Measurements from ENCODE around the gene MAN1B1. TPM values are rescaled to one million over a fixed set of nuclear protein-coding genes. Genes with fewer than 3 reads are reported as not detected.

MAN1B1 gene
- total RNA-seq, 1 donor from 2014 or later: 55.1 TPM

DNA sequence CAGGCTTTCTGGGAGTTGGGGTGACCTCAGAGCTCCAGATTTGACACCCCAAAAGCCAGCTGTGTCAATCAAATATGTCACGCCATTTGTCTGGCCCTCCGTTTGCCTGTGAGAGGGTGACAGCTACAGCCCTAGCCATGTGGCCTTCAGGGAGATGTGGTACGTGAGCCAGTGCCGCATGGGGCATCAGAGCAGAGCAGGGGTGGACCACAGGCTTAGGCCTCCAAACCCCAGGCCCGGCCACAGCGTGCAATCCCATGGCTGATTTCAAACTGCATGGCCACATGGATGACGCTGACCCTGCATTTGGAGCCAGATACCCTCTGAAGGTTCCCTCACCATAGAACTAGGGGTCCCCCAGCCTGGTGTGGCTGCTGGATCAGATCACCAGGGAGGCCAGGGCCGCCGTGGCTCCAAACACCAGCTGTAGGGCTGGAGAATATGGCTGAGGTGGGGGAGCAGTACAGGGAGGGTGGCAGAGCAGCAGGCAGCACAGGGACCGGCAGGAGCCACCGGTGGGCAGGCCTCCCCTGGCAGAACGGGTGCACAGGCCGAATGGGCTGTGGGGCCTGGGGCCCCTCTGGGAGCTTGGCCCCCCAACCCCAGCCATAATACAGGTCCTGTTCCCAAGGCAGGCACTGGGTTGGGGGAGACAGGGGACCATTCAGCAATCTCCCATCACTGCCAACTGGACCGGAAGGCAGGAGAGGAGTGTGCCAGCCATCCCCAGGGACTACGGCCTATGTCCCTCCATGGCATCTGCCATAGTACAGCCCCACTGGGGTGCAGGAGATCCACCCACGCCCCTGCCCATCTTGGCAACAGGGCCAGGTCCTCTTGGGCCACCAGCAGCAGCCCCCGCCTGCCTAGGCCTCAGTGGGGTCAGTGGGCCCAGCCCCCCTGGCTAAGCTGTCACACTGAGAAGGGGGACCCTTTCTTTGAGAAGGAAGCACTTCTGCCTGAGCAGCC, 18.0 kb upstream of the MAN1B1 start:
- intact Hi-C loops (cut with micrococcal nuclease): loop anchor here (5.0 kb wide), 1 partner anchor 42 kb away; the partner anchor contains the start of gene ABCA2

- intact Hi-C loops (cut with micrococcal nuclease): loop anchor here (1.0 to 5.0 kb wide), 4 partner anchors 17 to 77 kb away; partner anchors contain the start of genes ABCA2, DPP7, MAN1B1 and PAXX
Observed at GRCh38 chr9:137069508-137070091, 17.2 kb upstream of the MAN1B1 start.

- intact Hi-C loops (cut with micrococcal nuclease): loop anchor here (1.0 kb wide), 3 partner anchors 16 to 78 kb away; partner anchors contain the start of genes DPP7, MAN1B1 and PAXX
Observed at GRCh38 chr9:137070201-137070905, 16.4 kb upstream of the MAN1B1 start, which contains the start of gene SAPCD2. Gene SAPCD2 (minus strand): TSS chr9:137070557. CDS start chr9:137070460, 97 bp downstream.

- intact Hi-C loops (cut with micrococcal nuclease): loop anchor here (1.0 kb wide), 3 partner anchors 15 to 79 kb away; partner anchors contain the start of genes DPP7, MAN1B1 and PAXX
Observed at GRCh38 chr9:137070906-137071275, 15.9 kb upstream of the MAN1B1 start.

DNA sequence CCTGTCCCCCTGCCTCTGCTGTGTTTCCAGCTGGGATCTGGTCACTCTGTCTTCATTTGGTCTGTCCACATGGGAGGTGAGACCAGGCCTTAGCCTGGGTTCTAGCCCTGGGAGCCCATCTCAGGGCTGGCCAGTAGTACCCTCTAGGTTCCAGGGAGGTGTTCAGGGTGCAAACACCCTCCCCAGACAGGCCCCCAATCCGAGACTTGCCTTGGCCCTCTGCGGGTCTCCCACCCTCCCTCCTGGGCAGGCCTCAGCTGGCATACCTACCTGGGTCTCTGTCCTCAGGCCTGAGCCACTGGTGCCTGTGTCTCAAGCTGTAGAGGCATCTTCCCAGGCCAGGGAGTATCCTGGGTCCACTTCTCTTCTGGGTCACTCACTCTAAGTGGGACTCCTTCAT, 15.5 kb upstream of the MAN1B1 start:
- intact Hi-C loops (cut with micrococcal nuclease): no loop called here

GRCh38 chr9:137073992-137074399, 12.8 kb upstream of the MAN1B1 start:
- intact Hi-C loops (cut with micrococcal nuclease): no loop called here

DNA sequence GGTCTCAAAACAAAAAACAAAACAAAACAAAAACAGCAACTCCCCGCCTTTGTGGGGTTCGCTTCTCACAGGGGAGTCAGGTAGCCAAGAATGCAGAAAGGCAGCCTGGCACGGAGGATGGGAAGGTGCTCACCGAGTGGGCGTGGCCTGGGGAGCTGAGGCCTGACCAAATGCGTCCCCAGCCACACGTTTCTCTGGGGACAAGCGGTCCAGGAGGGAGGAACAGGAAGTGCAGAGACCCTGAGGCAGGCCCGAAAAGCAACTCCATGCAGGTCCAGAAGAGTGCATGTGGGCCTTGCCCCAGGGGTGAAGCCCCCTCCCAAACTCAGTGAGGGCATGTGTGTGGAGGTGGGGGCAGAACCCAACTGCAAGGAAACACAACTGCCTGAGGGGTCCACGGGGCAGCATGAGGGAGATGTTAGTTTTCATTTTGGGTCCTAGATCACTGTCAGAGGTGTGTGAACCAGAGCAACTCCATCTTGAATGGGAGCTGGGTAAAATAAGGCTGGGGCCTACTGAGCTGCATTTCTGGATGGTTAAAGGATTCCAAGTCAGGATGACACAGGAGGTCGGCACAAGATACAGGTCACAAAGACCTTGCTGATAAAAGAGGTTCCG, 12.0 kb upstream of the MAN1B1 start:
- intact Hi-C loops (cut with micrococcal nuclease): no loop called here

DNA sequence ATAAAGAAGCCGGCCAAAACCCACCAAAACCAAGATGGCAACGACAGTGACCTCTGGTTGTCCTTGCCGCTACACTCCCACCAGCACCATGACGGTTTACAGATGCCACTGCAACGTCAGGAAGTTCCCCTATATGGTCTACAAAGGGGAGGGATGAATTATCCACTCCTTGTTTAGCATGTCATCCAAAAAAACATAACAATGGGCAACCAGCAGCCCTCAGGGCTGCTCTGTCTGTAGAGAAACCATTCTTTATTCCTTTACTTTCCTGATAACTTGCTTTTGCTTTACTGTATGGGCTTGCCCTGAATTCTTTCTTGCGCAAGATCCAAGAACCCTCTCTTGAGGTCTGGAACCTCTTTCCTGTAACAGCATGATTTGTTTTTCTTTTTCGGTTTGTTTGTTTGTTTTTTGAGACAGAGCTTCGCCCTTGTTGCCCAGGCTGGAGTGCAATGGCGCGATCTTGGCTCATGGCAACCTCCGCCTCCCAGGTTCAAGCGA, 11.5 kb upstream of the MAN1B1 start:
- intact Hi-C loops (cut with micrococcal nuclease): no loop called here

DNA sequence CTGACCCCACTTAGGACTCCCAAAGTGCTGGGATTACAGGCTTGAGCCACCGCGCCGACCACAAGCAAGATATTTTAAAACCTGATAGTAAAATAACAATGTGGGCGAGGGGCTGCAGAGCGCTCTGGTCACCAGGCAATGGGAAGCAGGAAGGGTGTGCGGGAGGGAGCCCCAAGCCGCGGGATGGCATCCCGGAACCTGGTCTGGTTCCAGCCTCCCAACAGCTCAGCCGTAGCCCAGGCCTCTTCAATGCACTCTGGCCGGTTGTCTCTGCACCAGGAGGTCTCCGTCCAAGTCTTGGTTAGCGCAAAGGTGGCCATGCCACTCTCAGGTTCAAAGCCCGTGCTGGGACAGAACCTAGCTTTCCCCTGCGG, 10.2 kb upstream of the MAN1B1 start:
- intact Hi-C loops (cut with micrococcal nuclease): loop anchor here (1.0 kb wide), 1 partner anchor 10 kb away; the partner anchor contains the start of gene MAN1B1

GRCh38 chr9:137077010-137077747, 9.6 kb upstream of the MAN1B1 start, which contains the start of gene UAP1L1:
Gene UAP1L1 (plus strand): TSS chr9:137077517. CDS start chr9:137077533, 16 bp downstream.
- intact Hi-C loops (cut with micrococcal nuclease): loop anchor here (1.0 kb wide), 1 partner anchor 9 kb away; the partner anchor contains the start of gene MAN1B1

GRCh38 chr9:137077758-137078693, 8.8 kb upstream of the MAN1B1 start:
- intact Hi-C loops (cut with micrococcal nuclease): loop anchor here (1.0 kb wide), 1 partner anchor 8 kb away; the partner anchor contains the start of gene MAN1B1

DNA sequence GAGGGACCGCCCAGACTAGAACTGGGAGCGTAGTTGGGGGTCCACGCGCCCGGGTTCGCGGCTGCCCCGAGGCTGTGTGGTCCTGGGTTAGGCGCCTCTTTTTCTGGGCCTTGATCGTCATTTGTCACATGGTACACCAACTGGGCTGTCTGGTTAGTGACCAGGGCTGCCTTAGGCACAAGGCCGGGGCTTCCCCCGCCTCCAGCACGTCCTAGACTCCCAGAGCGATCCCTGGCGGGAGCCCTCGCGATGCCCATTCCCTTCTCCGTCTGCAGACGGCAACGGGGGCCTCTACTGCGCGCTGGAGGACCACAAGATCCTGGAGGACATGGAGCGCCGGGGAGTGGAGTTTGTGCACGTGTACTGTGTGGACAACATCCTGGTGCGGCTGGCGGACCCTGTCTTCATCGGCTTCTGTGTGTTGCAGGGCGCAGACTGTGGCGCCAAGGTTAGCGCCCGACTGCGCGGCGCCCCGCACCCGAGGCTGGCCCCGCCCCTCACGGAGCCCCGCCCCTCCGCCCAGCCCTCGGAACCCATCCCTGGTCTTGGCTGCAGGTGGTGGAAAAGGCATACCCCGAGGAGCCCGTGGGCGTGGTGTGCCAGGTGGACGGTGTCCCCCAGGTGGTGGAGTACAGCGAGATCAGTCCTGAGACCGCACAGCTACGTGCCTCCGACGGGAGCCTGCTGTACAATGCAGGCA, 7.9 kb upstream of the MAN1B1 start:
- intact Hi-C loops (cut with micrococcal nuclease): no loop called here

DNA sequence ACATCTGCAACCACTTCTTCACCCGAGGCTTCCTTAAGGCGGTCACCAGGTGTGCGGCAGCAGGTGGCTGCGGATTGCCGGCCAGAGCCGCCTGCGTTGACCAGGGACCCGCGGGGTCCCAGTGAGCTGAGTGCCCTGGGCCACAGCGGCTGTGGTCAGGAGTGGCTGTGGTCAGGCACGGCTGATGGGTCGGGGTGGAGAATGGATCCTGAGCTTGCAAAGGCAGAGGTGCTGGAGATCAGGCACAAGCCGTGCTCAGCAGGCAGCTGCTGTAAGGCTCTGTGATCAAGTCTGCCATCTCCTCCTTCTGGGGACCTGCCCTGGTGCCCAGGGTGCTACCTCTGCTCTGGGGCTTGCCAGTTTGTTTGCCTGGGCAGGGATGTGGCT, 7.4 kb upstream of the MAN1B1 start:
- intact Hi-C loops (cut with micrococcal nuclease): no loop called here

DNA sequence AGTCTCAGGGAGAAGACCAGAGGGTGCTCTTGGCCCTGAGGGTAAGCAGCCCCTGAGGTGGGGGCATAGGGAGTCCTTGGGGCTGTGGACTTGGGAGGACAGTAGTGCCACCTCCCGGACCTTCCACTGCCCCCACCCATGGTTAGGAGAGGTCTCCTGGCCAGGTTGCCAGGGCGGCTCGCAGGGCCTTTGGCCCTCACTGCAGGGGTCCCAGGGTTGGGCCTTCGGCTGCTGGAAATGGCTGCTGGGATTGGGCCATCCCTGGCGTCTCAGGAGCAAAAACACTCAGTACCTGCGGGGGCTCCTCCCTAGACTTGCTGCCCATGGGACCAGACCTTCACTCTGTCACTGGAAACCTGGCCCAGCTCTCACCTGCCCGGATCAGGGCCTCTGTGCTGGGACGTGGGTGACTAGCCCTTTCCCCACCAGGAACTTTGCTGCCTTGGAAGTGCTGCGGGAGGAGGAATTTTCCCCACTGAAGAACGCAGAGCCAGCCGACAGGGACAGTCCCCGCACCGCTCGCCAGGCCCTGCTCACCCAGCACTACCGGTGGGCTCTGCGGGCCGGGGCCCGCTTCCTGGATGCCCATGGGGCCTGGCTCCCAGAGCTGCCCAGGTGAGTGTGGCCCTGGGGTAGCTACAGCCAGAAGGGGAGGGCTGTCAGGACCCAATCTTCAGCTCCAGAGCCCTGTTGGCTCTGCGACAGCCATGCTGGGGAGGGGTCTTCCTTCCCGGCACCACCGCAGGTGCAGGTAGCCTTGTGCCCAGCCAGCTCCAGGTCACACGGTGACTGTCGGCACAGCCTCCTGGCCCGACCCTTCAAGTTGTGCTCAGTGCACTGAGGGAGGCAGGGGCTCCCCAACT, 6.3 kb upstream of the MAN1B1 start:
- intact Hi-C loops (cut with micrococcal nuclease): no loop called here

DNA sequence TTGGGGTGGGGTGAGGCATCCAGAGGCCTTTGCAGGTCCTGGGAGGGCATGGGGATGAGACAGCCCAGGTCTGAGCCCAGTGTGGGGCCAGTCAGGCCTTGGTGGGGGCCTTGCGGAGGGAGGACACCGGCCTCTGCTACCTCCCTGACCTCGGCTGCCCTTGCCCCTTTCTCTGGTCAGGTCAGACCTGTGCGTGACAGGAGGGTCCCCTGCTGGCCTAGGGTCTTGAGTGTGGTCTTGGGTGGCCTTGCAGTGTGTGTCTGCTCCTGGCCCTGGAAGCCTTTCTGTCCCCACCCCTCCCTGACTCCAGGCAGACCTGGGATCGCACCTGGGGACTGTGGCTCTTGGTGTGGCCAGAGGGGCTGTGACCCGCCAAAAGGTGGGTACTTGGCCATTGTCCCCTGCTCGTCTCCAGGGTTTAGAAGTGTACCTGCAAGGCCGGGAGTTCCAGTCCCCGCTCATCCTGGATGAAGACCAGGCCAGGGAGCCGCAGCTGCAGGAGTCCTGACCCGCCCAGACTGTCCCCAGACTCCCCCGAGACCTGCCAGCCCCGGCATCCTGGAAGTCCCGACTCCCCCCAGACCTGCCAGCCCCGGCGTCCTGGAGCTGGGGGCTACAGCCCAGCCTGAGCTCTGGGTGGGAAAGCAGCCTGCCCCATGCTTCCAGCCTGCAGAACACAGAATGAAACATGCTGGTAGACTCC, 4.4 kb upstream of the MAN1B1 start:
- intact Hi-C loops (cut with micrococcal nuclease): no loop called here

- intact Hi-C loops (cut with micrococcal nuclease): no loop called here
Observed at GRCh38 chr9:137082925-137083290, 3.9 kb upstream of the MAN1B1 start.

Measured in T-helper 2 cell treated with Interferon-gamma antibody and Interleukin-4, amounts not matched to agents 100 ng/mL and 5 ng/mL, for 36 hours (primary cell).